Measurements from ENCODE around the gene POR.

POR gene

DNA sequence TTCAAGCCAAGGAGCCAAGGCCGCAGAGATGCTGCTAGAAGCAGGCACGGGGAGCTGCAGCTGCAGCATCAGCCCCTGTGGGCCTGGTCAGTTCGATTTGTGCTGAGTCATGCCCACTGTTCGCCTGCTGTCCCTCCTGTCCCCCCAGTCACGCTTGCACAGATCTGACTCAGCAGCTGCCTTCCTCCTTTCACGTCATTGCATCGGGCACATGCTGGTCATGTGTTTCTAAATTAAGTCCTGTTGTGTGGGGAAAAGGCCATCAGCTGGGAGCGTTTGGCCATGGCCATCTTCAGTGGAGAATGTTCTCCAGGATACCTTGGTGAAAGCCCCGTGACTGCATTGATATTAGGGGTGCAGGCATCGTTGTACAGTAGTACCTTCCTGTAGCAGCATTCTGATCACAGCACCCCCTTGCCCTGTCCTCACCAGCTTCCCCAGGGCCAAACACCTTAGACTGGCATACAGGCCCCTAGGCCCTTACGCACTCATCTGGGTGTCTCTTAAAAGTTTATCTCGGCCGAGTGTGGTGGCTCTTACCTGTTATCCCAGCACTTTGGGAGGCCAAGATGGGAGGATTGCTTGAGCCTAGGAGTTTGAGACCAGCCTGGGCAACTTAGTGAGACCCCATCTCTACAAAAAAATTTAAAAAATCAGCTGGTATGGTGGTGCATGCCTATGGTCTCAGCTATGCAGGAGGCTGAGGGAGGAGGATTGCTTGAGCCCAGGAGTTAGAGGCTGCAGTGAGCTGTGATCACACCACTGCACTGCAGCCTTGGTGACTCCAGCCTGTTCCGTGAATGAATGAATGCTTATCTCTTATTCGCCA, 23.2 kb downstream of the POR start:
- DNase-seq (ENCODE audit: low read depth), result peak; percentile 87
- H3K4me3 ChIP-seq (ENCODE audit: low read length), result no peak overlapping the region

DNA sequence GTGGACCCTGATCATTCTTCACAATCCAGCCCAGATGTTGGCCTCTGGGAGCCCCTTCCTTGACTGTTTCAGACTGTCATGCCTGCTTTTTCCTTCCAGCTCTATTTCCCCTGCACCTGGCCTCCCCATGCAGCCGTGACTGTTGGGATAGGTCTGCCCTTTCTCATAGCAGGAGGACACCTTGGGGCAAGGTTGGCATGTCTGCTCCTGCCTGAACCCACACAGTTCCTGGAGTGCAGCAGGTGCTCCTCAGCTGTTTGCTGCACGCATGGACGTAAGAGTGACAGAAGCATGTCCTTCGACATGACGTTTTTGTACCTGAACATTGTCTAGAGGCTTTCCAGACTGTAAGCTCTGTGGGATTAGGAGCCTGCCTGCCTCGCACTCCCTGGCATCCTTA, 24.0 kb downstream of the POR start:
- no peak for DNase-seq (ENCODE audit: low read depth)
- H3K4me3 ChIP-seq (ENCODE audit: low read length), result no peak overlapping the region
- TF ChIP-seq, protein P1, sequence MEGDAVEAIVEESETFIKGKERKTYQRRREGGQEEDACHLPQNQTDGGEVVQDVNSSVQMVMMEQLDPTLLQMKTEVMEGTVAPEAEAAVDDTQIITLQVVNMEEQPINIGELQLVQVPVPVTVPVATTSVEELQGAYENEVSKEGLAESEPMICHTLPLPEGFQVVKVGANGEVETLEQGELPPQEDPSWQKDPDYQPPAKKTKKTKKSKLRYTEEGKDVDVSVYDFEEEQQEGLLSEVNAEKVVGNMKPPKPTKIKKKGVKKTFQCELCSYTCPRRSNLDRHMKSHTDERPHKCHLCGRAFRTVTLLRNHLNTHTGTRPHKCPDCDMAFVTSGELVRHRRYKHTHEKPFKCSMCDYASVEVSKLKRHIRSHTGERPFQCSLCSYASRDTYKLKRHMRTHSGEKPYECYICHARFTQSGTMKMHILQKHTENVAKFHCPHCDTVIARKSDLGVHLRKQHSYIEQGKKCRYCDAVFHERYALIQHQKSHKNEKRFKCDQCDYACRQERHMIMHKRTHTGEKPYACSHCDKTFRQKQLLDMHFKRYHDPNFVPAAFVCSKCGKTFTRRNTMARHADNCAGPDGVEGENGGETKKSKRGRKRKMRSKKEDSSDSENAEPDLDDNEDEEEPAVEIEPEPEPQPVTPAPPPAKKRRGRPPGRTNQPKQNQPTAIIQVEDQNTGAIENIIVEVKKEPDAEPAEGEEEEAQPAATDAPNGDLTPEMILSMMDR (conservative IDR thresholded peaks at IDR 0.05; ENCODE audit: low read depth, low read length), result no peak

More for the DNA sequence above, 23.2 kb downstream of the POR start:
- TF ChIP-seq, protein P1 (conservative IDR thresholded peaks at IDR 0.05; ENCODE audit: low read depth, low read length), result no peak

DNA sequence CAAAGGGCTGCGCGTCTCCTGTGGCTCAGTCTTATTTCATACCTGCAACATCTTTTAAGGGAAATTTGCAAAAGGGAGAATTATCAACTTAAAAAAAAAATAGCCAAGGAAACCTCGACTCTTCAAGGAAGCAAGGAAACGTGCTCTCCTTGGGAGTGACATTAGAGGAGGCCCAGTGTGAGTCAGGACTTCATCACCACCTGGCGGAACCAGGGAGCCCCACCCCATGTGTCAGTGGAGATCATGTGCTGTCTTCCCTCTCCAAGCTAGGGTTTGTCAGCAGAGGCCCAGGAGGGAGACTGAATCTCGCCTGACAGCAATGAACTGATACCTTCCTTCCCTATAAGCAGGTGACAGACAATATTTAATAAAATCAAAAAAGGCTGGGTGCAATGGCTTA, 28.9 kb downstream of the POR start:
- DNase-seq (ENCODE audit: low read depth), result no peak
- TF ChIP-seq, protein P1 (conservative IDR thresholded peaks at IDR 0.05; ENCODE audit: low read depth, low read length), result no peak
- no peak overlapping the region for H3K4me3 ChIP-seq (ENCODE audit: low read length)

DNA sequence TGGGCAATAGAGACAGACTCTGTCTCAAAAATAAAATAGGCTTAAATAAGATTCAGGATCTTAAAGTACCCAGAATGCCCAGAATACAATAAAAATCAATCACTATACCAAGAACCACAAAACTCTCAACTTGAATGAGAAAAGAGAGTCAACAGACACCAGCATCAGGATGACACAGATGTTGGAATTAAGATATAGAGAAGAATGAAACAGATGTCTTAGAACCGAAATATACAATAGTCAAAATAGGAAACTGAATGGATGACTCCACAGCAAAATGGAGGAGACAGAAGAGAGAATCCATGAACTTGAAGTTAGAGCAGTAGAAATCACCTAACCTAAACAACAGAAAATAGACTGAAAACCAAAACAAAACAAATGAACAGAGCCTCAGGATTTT, 29.6 kb downstream of the POR start:
- DNase-seq (ENCODE audit: low read depth), result no peak
- TF ChIP-seq, protein P1 (conservative IDR thresholded peaks at IDR 0.05; ENCODE audit: low read depth, low read length), result no peak
- H3K4me3 ChIP-seq (ENCODE audit: low read length), result no peak overlapping the region

DNA sequence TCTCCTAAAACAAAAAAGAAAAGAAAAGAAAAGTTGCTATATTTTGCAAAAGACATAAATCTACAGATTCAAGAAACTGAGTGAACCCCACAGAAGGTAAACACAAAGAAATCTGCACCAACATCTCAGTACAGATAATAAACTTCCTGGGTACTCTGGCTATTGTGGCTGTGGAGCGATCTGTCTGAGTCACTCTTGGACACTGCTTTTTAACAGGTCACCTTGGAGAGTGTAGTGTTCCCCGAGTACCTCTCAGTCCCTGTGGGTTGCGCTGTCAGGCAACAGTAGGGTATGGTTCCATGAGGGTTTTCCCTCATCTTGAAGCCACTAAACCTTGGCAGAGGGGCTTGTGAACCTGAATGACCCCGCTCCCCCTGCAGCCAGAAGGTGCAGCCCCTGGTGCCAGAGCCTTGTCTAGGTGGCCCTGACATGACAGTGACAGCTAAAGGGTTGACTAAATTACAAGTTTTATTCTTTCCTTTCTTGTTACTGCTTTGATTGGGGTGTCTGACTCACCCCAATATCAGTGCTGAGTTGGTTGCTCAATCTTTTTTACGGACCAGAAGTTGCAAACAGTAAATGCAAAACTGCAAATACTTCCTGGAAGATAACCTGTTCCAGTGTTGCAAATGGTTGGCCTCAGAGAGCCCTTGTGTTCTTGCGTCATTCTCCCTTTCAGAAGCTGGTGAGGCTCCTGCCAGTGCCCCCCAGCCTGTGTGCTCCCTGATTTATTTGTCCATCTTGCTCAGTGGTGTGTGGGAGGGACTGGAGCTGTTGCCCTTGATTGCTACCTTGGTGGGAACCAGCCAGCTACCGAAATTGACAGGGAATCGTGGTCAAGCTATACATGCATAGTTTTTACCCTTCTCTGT, 30.6 kb downstream of the POR start:
- H3K4me3 ChIP-seq (ENCODE audit: low read length), result no peak overlapping the region
- TF ChIP-seq, protein P1 (conservative IDR thresholded peaks at IDR 0.05; ENCODE audit: low read depth, low read length), result no peak
- DNase-seq (ENCODE audit: low read depth), result no peak

DNA sequence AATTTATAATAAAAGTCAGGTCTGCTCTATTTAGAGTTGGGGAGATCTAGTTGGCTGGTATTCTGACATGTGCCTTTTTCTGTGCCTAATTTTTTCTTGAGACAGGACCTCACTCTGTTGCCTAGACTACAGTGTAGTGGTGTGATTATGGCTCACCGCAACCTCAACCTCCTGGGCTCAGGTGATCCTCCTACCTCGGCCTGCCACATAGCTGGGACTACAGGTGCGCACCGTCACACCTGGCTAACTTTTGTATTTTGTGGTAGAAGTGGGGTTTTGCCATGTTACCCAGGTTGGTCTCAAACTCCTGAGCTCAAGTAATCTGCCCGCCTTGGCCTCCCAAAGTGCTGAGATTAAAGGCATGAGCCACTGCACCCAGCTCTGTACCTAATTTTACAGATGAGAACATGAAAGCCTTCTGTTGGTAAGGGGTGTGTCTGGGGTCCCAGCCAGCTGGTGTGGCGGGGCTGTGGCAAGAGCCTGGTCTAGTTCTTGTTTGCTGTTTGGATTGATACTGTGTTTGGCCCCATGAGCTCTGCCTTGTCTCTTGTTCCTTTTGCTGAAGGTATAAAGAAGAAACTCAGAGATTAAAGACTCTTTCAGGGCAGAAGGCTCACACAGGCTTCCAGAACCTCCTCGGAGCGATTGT, 31.4 kb downstream of the POR start:
- DNase-seq (ENCODE audit: low read depth), result no peak
- no peak overlapping the region for H3K4me3 ChIP-seq (ENCODE audit: low read length)

More for the DNA sequence above, 31.4 kb downstream of the POR start:
- TF ChIP-seq, protein P1 (conservative IDR thresholded peaks at IDR 0.05; ENCODE audit: low read depth, low read length), result no peak

Measured in retinal pigment epithelial cell (primary cell).